GM21515 (cell line): Measurements from ENCODE around the gene DMAP1.

ENCODE experiments used
- ATAC-seq: cut with Tn5 transposase; IDR thresholded peaks from one replicate; pipeline ENCODE4 v1.9.1; 2021; ENCODE audit not compliant: unreplicated experiment

The DMAP1 gene

GRCh38 chr1:44254392-44254910 lies 41.2 kb downstream of the DMAP1 start:
- no peak for ATAC-seq

DNA sequence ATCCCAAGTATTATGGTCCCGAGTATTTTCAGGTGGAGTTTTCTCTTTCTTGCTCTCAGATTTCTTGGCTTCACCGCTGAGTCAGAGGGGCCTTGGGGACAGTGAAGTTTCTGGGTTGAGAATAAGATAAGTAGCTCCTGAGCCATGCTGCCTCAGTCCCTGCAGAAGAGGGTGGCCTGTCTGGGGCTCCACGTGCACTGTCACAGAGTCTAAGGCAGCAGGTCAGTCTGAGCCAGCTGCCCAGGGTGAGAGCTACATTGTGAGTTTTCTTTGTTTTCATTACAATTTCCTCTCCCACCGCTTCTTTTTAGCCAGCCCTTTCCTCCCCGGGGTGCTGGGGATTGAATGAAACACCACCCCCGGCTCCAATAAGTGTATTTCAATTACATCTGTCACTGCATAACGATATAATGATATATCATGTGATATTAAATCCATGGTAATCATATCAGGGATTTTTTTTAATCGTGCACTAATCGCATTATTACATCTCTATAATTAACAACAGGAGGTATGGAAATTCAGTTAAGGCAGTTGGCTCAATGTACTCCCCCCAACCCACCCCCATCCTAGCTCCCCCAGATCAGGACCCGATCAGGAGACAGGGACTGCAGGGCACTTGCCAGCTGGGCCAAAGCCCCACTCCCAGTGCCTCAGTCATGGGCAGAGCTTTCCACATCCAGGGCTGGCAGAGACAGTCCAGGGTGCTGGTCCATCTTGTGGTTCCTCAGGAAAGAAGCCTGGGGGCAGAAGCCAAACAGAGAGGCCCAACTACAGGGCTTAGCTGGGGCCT lies 43.7 kb downstream of the DMAP1 start:
- no peak for ATAC-seq

- ATAC-seq = no peak
Observed at GRCh38 chr1:44259090-44259489, 45.8 kb downstream of the DMAP1 start.

- ATAC-seq = no peak
Observed at GRCh38 chr1:44260792-44261170, 47.5 kb downstream of the DMAP1 start.

- ATAC-seq = no peak
Observed at GRCh38 chr1:44261171-44261817, 48.0 kb downstream of the DMAP1 start.

GRCh38 chr1:44261962-44262361 lies 48.7 kb downstream of the DMAP1 start:
- ATAC-seq = no peak

GRCh38 chr1:44262414-44262813 lies 49.1 kb downstream of the DMAP1 start:
- ATAC-seq = no peak

DNA sequence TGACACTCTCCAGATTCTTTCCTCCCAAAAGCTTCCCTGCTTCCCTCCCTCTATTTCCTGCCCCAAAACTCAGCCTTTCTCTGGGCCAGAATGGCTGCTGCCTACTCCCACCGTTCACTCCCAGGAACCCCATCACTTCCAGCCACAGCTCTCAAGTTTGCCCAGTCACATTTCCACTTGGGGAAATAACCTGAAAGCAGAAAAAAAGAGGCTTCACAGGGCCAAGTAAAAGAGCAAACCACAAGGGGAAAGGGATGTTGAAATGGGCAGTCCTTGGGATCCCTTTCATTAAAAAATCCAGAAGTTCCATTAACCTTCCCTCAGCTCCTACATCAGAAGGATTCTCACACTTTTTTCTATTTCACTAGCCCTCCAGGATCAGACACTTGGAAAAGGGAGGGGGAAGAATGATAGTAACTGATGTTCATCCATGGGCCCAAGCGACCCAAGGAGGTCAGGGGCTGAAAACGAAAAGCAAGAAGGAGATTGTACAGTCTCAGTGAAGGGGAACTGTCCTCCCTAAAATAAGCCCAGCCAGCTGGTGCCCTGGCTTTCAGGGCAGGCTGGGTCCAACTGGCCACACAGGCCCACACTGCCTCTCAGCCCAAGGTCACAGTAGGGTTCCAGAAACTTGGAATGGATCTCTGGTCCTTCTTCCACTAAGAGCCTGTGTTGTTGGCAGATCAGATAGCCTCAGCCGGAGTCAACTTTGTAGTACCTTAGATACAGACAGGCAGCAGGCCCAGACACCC lies 49.7 kb downstream of the DMAP1 start:
- no peak for ATAC-seq

GRCh38 chr1:44263568-44264450 lies 50.5 kb downstream of the DMAP1 start:
- no peak for ATAC-seq

- ATAC-seq = no peak
Observed at GRCh38 chr1:44264451-44264771, 51.1 kb downstream of the DMAP1 start.

- ATAC-seq = no peak
Observed at GRCh38 chr1:44265656-44266358, 52.5 kb downstream of the DMAP1 start.

DNA sequence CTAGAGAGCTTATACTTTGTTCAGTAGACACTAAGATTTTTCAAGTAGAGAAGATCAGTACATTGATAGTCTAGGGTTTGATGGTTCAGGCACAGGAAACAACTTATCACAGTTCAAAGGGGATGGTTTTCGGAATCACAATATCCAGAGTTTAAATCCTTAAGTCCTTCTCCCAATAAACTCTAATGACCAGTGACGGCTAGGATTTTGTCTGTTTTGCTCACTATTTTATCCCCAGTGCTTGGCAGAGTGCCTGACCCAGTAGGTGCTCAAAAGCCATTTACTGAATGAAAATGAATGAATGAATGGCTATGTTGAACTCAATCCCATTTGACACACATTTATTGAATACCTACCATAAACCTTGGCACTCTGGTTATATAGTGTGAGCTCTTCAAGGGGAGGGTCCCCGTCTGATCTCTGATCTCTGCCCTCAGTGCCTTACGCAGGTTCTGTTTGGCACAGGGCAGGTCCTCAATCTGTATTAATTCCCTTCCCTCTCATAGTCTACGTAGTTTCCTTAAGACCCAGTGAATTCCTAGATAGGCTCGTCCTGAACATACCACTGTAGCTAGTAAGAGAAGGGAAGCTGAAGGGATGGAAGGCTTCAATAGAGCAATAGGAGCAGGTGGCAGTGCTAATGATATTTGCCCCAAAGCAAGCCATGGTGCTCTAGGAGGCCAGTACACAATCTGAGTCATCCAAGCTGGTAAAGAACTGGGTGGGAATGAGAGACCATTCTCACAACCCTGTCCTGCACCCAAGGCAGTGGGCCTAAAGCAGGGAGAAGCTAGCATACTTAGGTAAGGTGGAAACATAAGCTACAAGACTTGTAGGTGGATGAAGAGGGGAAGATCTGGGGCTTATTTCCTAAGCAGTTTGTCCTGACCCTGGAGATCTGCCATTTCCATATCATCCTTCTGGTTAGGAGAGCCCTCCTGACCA lies 53.4 kb downstream of the DMAP1 start:
- ATAC-seq = no peak

DNA sequence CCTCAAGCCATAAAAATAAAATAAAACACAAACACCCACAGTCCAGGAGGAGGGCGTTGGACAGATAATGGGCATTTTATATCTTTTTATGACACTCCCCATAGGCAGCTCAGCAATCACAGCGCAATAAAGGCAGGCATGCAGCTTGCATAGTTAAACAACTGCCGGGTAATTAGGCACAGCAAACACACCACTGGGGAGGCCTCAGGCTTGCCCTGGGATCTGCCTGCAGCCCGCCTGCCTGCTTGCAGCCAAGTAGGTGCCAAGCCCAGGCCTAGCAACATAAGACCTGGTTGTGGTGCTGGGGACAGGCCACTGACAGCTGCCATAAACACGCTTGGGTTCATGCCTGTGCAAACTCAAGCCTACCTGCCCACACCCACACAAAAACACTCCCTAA lies 54.2 kb downstream of the DMAP1 start:
- no peak for ATAC-seq

DNA sequence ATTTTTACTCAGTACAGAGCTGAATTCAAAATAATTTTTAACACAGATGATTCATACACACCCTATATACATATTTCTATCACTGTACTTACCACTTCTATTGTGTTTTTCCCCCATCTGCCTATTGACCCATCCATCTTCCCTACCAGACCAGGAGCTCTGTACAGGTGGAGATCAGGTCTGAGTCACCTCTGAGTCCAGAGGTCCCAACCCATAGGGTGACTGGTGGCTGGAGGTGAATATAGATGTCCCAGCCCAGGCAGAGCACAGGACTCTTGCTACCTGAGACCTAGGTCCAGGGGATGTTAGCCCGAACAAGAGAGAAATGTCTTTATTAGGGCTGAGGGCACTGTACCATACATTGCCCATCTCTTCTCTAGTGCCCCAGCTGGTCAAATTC lies 54.8 kb downstream of the DMAP1 start:
- ATAC-seq = no peak
